Lung (tissue), 12 donors: ENCODE data around the gene ADAMTS12. TPM values are rescaled to one million over a fixed set of nuclear protein-coding genes. Genes with fewer than 3 reads are reported as not detected.
A peak's percentile ranks its signal among the peaks of the same experiment; 100 is the strongest.

ENCODE experiments used
- ATAC-seq: fragments of 200-7000 bp; cut with Tn5 transposase; one replicate; pipeline ENCODE4 v1.9.1; 2020; ENCODE audit warnings: moderate number of reproducible peaks; ENCODE audit not compliant: insufficient read depth, low FRiP score
- DNase-seq, 3 donors: peaks; one replicate each; pipeline ENCODE4 v3.0.0-alpha.2; 2013 to 2017
- H3K27ac ChIP-seq, 2 donors: one replicate each; pipeline ENCODE4 v1.5.1; 2013; ENCODE audit warnings: mild to moderate bottlenecking in 2 of 2, moderate library complexity in 2 of 2, control low read depth in 1 of 2, inconsistent platforms in 1 of 2, low read depth in 1 of 2, low read length in 1 of 2
- H3K27me3 ChIP-seq, 3 donors: one replicate each; pipeline ENCODE4 v1.5.1; 2013; ENCODE audit warnings: low read length in 2 of 3; ENCODE audit not compliant: control insufficient read depth in 3 of 3, insufficient read depth in 3 of 3
- H3K36me3 ChIP-seq, 4 donors: one replicate each; pipeline ENCODE4 v1.5.1; 2013; ENCODE audit warnings: low read length in 4 of 4, mild to moderate bottlenecking in 1 of 4, moderate library complexity in 1 of 4; ENCODE audit not compliant: control insufficient read depth in 4 of 4, insufficient read depth in 4 of 4
- H3K4me1 ChIP-seq, 5 donors: one replicate each; pipeline ENCODE4 v1.5.1; 2013; ENCODE audit warnings: low read length in 5 of 5, mild to moderate bottlenecking in 2 of 5, moderate library complexity in 1 of 5; ENCODE audit not compliant: control insufficient read depth in 5 of 5, insufficient read depth in 5 of 5
- H3K4me3 ChIP-seq: one replicate; pipeline ENCODE4 v1.5.1; 2013; ENCODE audit warnings: mild to moderate bottlenecking, control low read depth, moderate library complexity
- H3K9ac ChIP-seq, 2 donors: one replicate each; pipeline ENCODE4 v1.5.1; 2013; ENCODE audit warnings: low read length in 2 of 2, control low read depth in 1 of 2; ENCODE audit not compliant: insufficient read depth in 1 of 2
- H3K9me3 ChIP-seq, 4 donors: one replicate each; pipeline ENCODE4 v1.5.1; 2013; ENCODE audit warnings: low read length in 3 of 4, mild to moderate bottlenecking in 1 of 4, moderate library complexity in 1 of 4; ENCODE audit not compliant: control insufficient read depth in 4 of 4, insufficient read depth in 3 of 4
- WGBS, 2 donors: extraction: QIAGEN DNeasy Blood & Tissue Kit; methylation state at CpG; one replicate each; pipeline ENCODE4 v1.1.7; 2013; 5-methylcytosine and 5-hydroxymethylcytosine counted together
- polyA plus RNA-seq, 2 donors: library from polyadenylated mRNA; stranded (reverse); fragments of 200-250 nt; gene quantifications; one replicate each; pipeline ENCODE4 v1.2.1, GENCODE V29; 2013
- total RNA-seq, 2 donors: library from RNA; depleted of rRNA in 1 of 2; stranded (reverse); fragments of >200 nt in 1 of 2; gene quantifications; one replicate each; pipeline ENCODE4 v1.2.1, GENCODE V29; 2014 to 2021
- TF ChIP-seq, protein P1 (sequence below): IDR thresholded peaks from 2 replicates; pipeline ENCODE4 v1.5.1; 2012; ENCODE audit warnings: mild to moderate bottlenecking; ENCODE audit errors: control extremely low read depth, extremely low read depth
- donor health status: control.
- donor health status: control.
- donor health status: Bipolar disorder and iron deficiency.
- donor health status: healthy.
- donor health status: DM: yes; HTN: yes; CAD: no.

Gene ADAMTS12
- total and polyA plus RNA-seq, 4 donors = 1.3 to 55.1 (median 4.3) TPM

DNA sequence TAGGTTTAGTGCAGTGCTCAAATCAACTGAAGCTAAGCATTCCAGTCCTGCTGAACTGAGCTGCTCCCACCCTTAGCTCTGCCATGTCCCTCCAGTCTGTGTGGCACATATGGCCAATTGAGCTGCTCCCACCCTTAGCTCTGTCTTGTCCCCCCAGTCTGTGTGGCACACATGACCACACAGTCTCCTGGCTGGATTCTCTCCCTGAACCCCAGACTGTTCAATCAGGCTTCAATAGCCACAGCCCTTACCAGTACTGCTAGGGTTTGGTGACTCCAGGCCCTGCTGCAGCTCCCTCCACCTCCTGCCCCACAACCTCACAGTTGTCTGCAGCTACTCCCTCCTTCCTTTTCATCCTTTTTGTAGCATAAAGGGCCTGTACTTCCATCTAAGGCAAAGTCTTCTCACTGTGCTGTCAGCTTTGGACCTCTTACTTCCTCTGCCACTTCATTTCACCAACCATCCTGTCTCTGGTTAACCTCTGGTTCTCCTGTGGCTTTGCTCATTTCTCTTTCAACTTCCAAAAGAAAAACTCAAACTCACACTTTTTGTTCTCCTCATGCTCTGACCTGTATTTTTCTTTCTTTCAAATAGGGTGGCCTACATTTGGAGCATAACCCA is 50.8 kb downstream of the ADAMTS12 start:
- peaks cover 0 to 3% (median 0%) of the 10 kb centered on the region in 4 donors for H3K9me3 ChIP-seq
- H3K4me3 ChIP-seq = no peak overlapping the region
- peaks cover 0 to 16% (median 5%) of the 10 kb centered on the region in 5 donors for H3K4me1 ChIP-seq
- ATAC-seq (no peak), DNase-seq (no peak)
- no peak overlapping the region for H3K9ac ChIP-seq
- no peak overlapping the region for H3K27ac ChIP-seq
- H3K36me3 ChIP-seq = peaks cover 0 to 4% (median 0%) of the 10 kb centered on the region in 4 donors
- no peaks in the 10 kb centered on the region for H3K27me3 ChIP-seq
- TF ChIP-seq, protein P1, sequence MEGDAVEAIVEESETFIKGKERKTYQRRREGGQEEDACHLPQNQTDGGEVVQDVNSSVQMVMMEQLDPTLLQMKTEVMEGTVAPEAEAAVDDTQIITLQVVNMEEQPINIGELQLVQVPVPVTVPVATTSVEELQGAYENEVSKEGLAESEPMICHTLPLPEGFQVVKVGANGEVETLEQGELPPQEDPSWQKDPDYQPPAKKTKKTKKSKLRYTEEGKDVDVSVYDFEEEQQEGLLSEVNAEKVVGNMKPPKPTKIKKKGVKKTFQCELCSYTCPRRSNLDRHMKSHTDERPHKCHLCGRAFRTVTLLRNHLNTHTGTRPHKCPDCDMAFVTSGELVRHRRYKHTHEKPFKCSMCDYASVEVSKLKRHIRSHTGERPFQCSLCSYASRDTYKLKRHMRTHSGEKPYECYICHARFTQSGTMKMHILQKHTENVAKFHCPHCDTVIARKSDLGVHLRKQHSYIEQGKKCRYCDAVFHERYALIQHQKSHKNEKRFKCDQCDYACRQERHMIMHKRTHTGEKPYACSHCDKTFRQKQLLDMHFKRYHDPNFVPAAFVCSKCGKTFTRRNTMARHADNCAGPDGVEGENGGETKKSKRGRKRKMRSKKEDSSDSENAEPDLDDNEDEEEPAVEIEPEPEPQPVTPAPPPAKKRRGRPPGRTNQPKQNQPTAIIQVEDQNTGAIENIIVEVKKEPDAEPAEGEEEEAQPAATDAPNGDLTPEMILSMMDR = no peak

DNA sequence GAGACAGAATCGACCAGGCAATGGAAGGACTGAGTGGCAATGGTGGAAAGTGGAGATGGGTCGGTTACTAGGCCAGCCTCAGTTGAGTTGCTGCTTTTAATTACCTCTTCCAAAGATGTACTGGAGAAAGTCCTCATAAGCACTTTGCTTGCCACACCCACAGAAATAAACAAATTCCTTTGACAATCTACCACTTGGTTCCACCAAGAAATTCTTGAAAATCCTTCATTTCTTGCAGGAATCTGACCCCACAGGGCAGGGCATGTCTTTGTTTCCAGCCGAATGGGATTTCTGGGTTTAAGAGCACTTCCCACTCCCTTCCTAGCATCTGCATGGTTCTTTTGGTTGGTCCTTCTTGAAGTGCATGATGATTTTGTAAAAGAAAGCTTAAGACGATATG is 54.5 kb downstream of the ADAMTS12 start:
- Histone ChIP-seq H3K4me3 (no peak overlapping the region), H3K36me3 (peaks cover 0 to 4% (median 0%) of the 10 kb centered on the region in 4 donors), H3K9ac (no peak overlapping the region), H3K9me3 (no peaks in the 10 kb centered on the region), H3K27me3 (no peaks in the 10 kb centered on the region), H3K4me1 (peaks cover 0 to 14% (median 2%) of the 10 kb centered on the region in 5 donors), H3K27ac (no peak overlapping the region)
- ATAC-seq = no peak
- DNase-seq = no peak
- TF ChIP-seq, protein P1 = no peak
- WGBS, 2 donors = 75 to 86% methylated on average over 4 of the region's 4 CpGs

DNA sequence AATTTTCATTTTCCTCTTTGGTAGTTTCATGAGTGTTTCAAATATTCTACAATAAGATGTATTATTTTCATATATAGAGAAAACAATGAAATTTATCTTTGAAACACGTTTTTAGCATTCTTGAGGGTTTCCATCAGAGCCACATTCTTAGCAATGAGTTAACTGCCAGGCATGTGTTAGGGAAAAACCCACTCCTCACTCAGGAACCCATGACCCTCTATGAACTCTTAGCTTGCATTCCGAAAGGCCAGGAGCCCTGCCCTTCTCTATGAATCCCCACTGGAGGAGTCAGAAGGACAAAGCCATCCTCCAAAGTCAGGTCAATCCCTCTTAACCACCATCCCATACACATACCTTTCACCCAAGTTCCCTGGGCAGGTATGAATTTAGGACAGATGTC is 57.5 kb downstream of the ADAMTS12 start:
- DNase-seq (no peak), ATAC-seq (no peak)
- TF ChIP-seq, protein P1 = no peak
- no peaks in the 10 kb centered on the region for H3K9me3 ChIP-seq
- H3K4me3 ChIP-seq = no peak overlapping the region
- H3K27me3 ChIP-seq = no peaks in the 10 kb centered on the region
- 75 to 78% methylated on average over 2 of the region's 2 CpGs for WGBS, 2 donors
- H3K9ac ChIP-seq = no peak overlapping the region
- H3K36me3 ChIP-seq = peaks cover 0 to 4% (median 0%) of the 10 kb centered on the region in 4 donors
- H3K27ac ChIP-seq = no peak overlapping the region
- H3K4me1 ChIP-seq = peaks cover 0 to 8% (median 0%) of the 10 kb centered on the region in 5 donors

DNA sequence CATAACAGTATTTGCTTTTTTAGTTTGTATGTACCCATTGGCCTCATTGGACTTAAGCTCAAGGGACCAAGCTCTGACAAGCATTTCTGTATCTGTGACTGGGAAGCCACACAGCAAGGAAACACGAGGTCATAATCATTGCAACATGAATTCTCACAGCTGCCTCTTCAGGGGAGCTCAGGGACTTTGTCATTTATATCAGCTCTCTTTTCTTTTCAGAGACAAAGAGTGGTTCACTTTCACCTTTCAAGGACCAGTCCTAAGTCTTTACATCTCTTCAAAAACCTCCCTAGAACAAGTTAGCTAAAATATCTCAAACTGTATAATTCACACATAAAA is 58.6 kb downstream of the ADAMTS12 start:
- Histone ChIP-seq H3K36me3 (peaks cover 0 to 4% (median 0%) of the 10 kb centered on the region in 4 donors), H3K9ac (no peak overlapping the region), H3K4me1 (peaks cover 0 to 8% (median 0%) of the 10 kb centered on the region in 5 donors), H3K27ac (peak overlapping the region in 1 of 2 donors; percentile 17), H3K9me3 (no peaks in the 10 kb centered on the region), H3K27me3 (no peaks in the 10 kb centered on the region), H3K4me3 (no peak overlapping the region)
- 51% methylated on average over 1 of the region's 1 CpG for WGBS, 2 donors
- DNase-seq (no peak), ATAC-seq (no peak)
- TF ChIP-seq, protein P1 = no peak
